Kidney epithelial cell (primary cell): ENCODE data around the gene NME7. TPM values are rescaled to one million over a fixed set of nuclear protein-coding genes. Genes with fewer than 3 reads are reported as not detected.

Experiments used
- DNase-seq: peaks from one replicate; pipeline ENCODE4 v3.0.0-alpha.2; 2010; ENCODE audit warnings: low read depth
- H3K27me3 ChIP-seq: 2 replicates; pipeline ENCODE4 v1.6.0; 2011; ENCODE audit warnings: low read length; ENCODE audit not compliant: control insufficient read depth, insufficient read depth
- H3K36me3 ChIP-seq: 2 replicates; pipeline ENCODE4 v1.5.1; 2011; ENCODE audit warnings: low read length; ENCODE audit not compliant: control insufficient read depth, insufficient read depth
- H3K4me3 ChIP-seq: 2 replicates; pipeline ENCODE4 v1.5.1; 2011; ENCODE audit warnings: low read depth, mild to moderate bottlenecking, control low read depth, low read length
- total RNA-seq: library from RNA; depleted of rRNA; stranded (reverse); fragments of >200 nt; gene quantifications from 2 replicates; pipeline ENCODE4 v1.2.3, GENCODE V29; 2015
- TF ChIP-seq, protein P1 (sequence below): IDR thresholded peaks from 2 replicates; pipeline ENCODE4 v1.5.1; 2011; ENCODE audit warnings: mild to moderate bottlenecking, moderate library complexity, low read length, control low read depth, inconsistent platforms; ENCODE audit not compliant: insufficient read depth, poor library complexity, severe bottlenecking

NME7 gene
- total RNA-seq, 1 donor from 2014 or later: 24.4 TPM

DNA sequence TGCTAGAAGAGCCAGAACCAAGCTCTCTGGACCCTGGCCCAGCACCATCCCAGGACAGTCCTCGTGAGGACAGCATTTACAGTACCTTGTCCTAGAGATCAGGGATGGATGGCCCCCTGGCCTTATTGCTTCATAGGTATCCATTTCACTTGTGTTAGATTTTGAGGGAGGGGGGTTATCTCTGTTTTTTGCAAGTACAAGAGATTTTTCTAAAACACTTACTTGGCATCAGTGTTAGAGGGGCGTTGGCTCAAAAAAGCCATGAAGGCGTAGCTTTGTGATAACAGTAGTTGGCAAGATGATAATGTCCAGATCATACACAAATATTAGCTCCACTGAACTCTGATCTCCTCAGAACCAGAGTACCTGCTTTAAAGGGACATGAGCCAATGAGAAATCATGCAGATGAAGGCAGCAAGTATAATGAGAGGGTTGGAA, 266.9 kb downstream of the NME7 start:
- Histone ChIP-seq H3K36me3 (no peaks in the 10 kb centered on the region), H3K4me3 (no peak overlapping the region), H3K27me3 (no peaks in the 10 kb centered on the region)
- TF ChIP-seq, protein P1, sequence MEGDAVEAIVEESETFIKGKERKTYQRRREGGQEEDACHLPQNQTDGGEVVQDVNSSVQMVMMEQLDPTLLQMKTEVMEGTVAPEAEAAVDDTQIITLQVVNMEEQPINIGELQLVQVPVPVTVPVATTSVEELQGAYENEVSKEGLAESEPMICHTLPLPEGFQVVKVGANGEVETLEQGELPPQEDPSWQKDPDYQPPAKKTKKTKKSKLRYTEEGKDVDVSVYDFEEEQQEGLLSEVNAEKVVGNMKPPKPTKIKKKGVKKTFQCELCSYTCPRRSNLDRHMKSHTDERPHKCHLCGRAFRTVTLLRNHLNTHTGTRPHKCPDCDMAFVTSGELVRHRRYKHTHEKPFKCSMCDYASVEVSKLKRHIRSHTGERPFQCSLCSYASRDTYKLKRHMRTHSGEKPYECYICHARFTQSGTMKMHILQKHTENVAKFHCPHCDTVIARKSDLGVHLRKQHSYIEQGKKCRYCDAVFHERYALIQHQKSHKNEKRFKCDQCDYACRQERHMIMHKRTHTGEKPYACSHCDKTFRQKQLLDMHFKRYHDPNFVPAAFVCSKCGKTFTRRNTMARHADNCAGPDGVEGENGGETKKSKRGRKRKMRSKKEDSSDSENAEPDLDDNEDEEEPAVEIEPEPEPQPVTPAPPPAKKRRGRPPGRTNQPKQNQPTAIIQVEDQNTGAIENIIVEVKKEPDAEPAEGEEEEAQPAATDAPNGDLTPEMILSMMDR: no peak
- no peak for DNase-seq

DNA sequence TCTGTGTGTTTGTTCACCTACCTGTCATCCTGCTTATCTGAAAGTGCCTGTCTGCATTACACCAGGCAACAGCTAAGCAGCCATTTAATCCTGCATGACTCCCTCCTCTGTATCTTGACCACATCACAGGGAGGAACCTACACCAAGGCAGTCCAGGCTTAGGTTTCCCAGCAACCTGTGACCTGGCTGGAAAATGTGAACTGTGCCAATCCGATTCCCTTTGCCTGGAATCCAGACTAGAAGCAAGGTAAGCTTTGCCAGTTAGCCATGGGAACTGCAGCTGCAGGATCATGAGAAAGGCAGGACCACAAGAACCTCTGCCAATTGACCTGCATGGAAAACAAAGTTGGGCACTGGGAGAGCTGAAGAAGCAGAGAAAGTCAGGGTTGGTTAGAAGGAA, 267.4 kb downstream of the NME7 start:
- H3K27me3 ChIP-seq: no peaks in the 10 kb centered on the region
- no peak overlapping the region for H3K4me3 ChIP-seq
- TF ChIP-seq, protein P1: no peak
- no peaks in the 10 kb centered on the region for H3K36me3 ChIP-seq
- DNase-seq: no peak

DNA sequence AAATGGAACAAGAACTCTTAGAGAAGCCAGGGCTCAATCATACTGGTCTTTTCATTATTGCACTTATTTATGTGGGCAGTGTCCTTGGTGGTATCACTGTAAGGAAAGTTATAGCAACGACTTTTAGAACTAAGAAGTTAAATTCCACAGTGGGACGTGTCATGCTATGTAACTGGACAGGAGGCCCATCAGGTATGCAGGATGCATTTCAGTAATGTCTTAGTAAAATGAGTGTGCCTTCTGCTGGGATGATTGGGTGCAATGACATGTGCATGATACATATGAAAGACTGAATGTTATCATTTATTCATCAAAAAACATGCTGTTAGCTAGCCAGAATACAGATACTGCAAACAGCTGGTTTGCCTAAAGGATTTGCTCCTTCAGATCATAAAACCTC, 268.0 kb downstream of the NME7 start:
- DNase-seq: no peak
- H3K4me3 ChIP-seq: no peak overlapping the region
- H3K27me3 ChIP-seq: no peaks in the 10 kb centered on the region
- H3K36me3 ChIP-seq: no peaks in the 10 kb centered on the region
- TF ChIP-seq, protein P1: no peak

DNA sequence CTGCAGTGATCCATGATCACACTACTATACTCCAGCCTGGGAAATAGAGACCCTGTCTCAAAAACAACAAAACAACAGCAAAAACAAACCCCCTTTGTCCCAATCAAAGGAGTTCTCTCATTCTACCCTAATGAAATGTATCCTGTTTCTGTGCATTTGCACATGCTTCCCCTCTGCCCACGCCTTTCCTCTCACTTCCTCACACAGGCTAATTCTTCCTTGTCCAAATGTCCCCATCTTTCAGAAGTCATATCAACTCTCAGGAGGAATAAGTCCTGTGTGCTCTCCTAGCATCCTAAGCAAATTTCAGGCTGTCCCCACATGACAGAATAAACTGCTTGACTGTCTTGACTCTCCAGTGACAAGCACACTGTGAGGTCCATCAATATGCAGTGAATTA, 269.2 kb downstream of the NME7 start:
- TF ChIP-seq, protein P1: no peak
- no peaks in the 10 kb centered on the region for H3K36me3 ChIP-seq
- H3K4me3 ChIP-seq: no peak overlapping the region
- H3K27me3 ChIP-seq: no peaks in the 10 kb centered on the region
- no peak for DNase-seq

DNA sequence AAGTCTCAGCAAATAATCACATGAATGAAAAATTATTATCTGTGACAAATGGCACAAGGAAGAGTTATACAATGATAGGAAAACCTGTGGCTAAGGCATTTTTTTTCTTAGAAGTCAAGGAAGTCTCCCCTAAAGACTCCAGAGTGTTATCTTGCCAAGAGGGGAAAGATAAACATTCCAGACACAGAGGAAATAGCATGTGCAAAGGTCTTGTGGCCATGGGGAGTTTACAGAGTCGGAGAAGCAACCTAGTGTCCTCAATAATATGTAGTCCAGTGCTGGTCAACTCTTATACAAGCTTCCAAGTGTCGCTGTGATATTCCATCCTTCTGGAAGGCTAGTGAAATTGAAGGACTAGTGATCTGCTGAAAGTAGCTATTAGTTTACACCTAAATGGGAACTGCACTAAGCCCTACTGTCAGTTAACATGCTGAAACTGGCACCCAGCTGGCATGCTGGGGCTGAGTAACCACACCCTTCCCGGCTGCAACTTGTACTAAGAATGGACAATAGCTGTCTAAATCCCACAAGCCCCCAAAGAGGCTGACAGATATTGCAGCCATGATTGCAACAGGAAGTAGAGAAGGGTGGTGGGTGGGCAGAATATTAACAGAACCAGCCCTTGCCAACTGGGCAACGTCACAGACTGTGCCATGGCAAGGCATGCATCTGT, 272.6 kb downstream of the NME7 start:
- TF ChIP-seq, protein P1: no peak
- H3K4me3 ChIP-seq: no peak overlapping the region
- no peaks in the 10 kb centered on the region for H3K27me3 ChIP-seq
- no peak for DNase-seq
- H3K36me3 ChIP-seq: no peaks in the 10 kb centered on the region

DNA sequence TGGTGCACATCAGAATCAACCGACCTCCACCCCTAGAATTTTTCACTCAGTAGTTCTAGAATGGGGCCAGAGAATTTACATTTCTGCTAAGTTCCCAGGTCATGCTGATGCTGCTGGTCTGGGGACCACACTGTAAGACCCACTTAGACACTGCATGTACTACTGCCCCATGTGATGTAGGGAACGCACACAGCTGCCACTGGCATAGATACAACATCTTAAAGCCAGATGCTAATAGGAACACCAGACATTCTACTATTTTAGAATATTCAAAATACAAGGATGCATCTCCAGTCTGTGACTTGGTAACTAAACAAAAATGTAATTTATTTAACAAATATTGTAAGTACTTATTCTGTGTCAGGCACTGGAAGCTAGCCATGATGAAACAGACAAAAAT, 275.2 kb downstream of the NME7 start:
- Histone ChIP-seq H3K27me3 (no peaks in the 10 kb centered on the region), H3K4me3 (no peak overlapping the region), H3K36me3 (no peaks in the 10 kb centered on the region)
- TF ChIP-seq, protein P1: no peak
- no peak for DNase-seq
